Measurements from ENCODE around the gene PATJ. TPM values are rescaled to one million over a fixed set of nuclear protein-coding genes. Genes with fewer than 3 reads are reported as not detected.

PATJ gene
- polyA plus RNA-seq, 1 donor from 2014 or later = 7.8 TPM

DNA sequence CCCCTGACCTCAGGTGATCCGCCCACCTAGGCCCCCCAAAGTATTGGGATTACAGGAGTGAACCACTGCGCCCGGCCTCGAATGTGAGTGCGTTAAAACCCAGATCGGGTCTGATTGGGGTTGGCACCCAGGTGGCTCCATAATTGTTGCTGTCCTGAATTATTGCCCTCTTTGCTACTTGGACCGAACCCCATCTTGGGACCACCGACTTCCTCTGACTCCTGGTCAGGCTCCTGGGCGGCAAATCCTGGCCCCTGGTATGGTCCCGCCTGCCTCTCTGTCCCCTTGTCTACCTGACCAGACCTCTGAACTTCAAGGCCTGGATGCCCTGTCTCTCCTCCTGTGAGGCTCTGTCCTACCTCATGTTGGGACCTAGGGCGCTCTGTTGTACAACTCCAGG, 485.2 kb downstream of the PATJ start:
- no peaks in the 10 kb centered on the region for H3K79me2 ChIP-seq (replicated peaks; ENCODE audit: insufficient read depth, low read length)
- no peak overlapping the region for H3K4me3 ChIP-seq (ENCODE audit: low read length)
- no peaks in the 10 kb centered on the region for H3F3A ChIP-seq (ENCODE audit: insufficient read depth, low read length, poor library complexity, severe bottlenecking)
- no peaks in the 10 kb centered on the region for H4K20me1 ChIP-seq (ENCODE audit: insufficient read depth)
- no peaks in the 10 kb centered on the region for H3K9me2 ChIP-seq (ENCODE audit: insufficient read depth, low read length)
- H3K4me2 ChIP-seq (ENCODE audit: low read length) = no peak overlapping the region
- no peaks in the 10 kb centered on the region for H3K36me3 ChIP-seq (ENCODE audit: insufficient read depth, low read length)
- no peak overlapping the region for H3K9ac ChIP-seq (ENCODE audit: low read length)
- no peak overlapping the region for H3K27ac ChIP-seq (ENCODE audit: low read length)
- TF ChIP-seq TAF1 (IDR thresholded peaks at IDR 0.05; ENCODE audit: low read depth) (no peak), POLR2AphosphoS5 (IDR thresholded peaks at IDR 0.05) (no peak), SMC3 (conservative IDR thresholded peaks at IDR 0.05; ENCODE audit: poor library complexity) (no peak), RAD21 (conservative IDR thresholded peaks at IDR 0.05) (no peak), REST (IDR thresholded peaks at IDR 0.05; ENCODE audit: borderline replicate concordance) (no peak), EZH2 (IDR thresholded peaks at IDR 0.05; ENCODE audit: borderline replicate concordance, insufficient read depth, low read length, poor library complexity, severe bottlenecking) (no peak), MXI1 (conservative IDR thresholded peaks at IDR 0.05; ENCODE audit: poor library complexity, severe bottlenecking) (no peak), EP300 (conservative IDR thresholded peaks at IDR 0.05; ENCODE audit: poor library complexity, severe bottlenecking) (no peak)
- TF ChIP-seq, protein P1, sequence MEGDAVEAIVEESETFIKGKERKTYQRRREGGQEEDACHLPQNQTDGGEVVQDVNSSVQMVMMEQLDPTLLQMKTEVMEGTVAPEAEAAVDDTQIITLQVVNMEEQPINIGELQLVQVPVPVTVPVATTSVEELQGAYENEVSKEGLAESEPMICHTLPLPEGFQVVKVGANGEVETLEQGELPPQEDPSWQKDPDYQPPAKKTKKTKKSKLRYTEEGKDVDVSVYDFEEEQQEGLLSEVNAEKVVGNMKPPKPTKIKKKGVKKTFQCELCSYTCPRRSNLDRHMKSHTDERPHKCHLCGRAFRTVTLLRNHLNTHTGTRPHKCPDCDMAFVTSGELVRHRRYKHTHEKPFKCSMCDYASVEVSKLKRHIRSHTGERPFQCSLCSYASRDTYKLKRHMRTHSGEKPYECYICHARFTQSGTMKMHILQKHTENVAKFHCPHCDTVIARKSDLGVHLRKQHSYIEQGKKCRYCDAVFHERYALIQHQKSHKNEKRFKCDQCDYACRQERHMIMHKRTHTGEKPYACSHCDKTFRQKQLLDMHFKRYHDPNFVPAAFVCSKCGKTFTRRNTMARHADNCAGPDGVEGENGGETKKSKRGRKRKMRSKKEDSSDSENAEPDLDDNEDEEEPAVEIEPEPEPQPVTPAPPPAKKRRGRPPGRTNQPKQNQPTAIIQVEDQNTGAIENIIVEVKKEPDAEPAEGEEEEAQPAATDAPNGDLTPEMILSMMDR (IDR thresholded peaks at IDR 0.05; ENCODE audit: poor library complexity, severe bottlenecking) = no peak
- no peaks in the 10 kb centered on the region for H3K9me3 ChIP-seq (ENCODE audit: low read length)
- no peak overlapping the region for H2AFZ ChIP-seq (ENCODE audit: low read depth, low read length)
- H3K27me3 ChIP-seq (ENCODE audit: insufficient read depth, low read depth, low read length) = no peaks in the 10 kb centered on the region

Small RNA genes lying within 50 kb of the gene (small RNA-seq; reads per million reads assigned to genes)
- gene LAMTOR5P1 (0 reads per million in 3 experiments), gene MIR3116-1 (0 reads per million in 3 experiments), gene RN7SL180P (0 reads per million in 3 experiments), gene RNU6-1177P (0 reads per million in 3 experiments), gene RNU6-414P (0 reads per million in 3 experiments)

Other genes starting within 250 kb of the PATJ start
- gene TM2D1, start 17.3 kb upstream of the PATJ start, polyA plus RNA-seq = 161 and 168 TPM in 2 replicates

All from neural cell (in vitro differentiated cells).